GM23248 (cell line): ENCODE results near the gene ADARB1.

ENCODE experiments used
- EZH2 ChIP-seq: fragments of 200-600 bp; sonication (generic); IDR thresholded peaks from 2 replicates; pipeline ENCODE4 v1.6.1; 2018; ENCODE audit warnings: antibody characterized with exemption, mild to moderate bottlenecking; ENCODE audit not compliant: insufficient read depth, poor library complexity, severe bottlenecking
- EZH2phosphoT487 ChIP-seq: fragments of 200-600 bp; sonication (generic); IDR thresholded peaks from 2 replicates; pipeline ENCODE4 v1.6.1; 2018; ENCODE audit warnings: antibody characterized with exemption, moderate library complexity, mild to moderate bottlenecking, low read depth; ENCODE audit not compliant: insufficient read depth

- TF ChIP-seq EZH2 = no peak
- TF ChIP-seq EZH2phosphoT487 = no peak
Measured at GRCh38 chr21:45256912-45257672, 182.7 kb downstream of the ADARB1 start.
